Panc1 (cell line): ENCODE measurements around the gene CLIP1.

Experiments used
- SIN3A ChIP-seq: IDR thresholded peaks from 2 replicates; pipeline ENCODE4 v1.6.1; 2012; ENCODE audit warnings: low read depth, mild to moderate bottlenecking, low read length, moderate library complexity, borderline replicate concordance; ENCODE audit not compliant: insufficient read depth
- TF ChIP-seq, protein P1 (sequence below): fragments of 450-650 bp; IDR thresholded peaks from 2 replicates; pipeline ENCODE4 v1.5.1; 2017; ENCODE audit warnings: mild to moderate bottlenecking
- TF ChIP-seq, protein P2 (sequence below), 2 experiments: IDR thresholded peaks; 2 replicates each; pipeline ENCODE4 v1.6.1; 2011 to 2012; ENCODE audit warnings: low read depth in 2 of 2, control low read depth in 1 of 2, low read length in 1 of 2, mild to moderate bottlenecking in 1 of 2, moderate library complexity in 1 of 2; ENCODE audit not compliant: insufficient read depth in 1 of 2

DNA sequence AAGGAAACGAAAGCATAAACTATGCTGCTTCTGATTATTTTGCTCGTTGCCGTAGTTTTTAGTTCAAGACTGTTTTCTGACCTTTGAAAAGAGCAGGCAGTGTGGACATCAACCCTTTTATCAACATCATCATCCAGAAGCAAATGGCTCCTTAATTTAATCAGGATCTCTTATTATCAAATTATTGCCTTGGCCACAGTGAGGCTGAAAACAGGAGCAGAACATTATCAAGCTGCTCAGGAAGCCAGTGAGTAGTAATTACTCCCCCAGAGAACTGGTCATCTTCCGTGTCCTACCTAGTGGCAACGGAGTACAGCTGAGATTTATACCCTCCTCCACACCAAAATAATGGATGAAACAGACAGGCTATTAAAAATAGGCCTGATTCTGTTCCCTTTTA lies 194.4 kb downstream of the CLIP1 start:
- TF ChIP-seq, protein P1, sequence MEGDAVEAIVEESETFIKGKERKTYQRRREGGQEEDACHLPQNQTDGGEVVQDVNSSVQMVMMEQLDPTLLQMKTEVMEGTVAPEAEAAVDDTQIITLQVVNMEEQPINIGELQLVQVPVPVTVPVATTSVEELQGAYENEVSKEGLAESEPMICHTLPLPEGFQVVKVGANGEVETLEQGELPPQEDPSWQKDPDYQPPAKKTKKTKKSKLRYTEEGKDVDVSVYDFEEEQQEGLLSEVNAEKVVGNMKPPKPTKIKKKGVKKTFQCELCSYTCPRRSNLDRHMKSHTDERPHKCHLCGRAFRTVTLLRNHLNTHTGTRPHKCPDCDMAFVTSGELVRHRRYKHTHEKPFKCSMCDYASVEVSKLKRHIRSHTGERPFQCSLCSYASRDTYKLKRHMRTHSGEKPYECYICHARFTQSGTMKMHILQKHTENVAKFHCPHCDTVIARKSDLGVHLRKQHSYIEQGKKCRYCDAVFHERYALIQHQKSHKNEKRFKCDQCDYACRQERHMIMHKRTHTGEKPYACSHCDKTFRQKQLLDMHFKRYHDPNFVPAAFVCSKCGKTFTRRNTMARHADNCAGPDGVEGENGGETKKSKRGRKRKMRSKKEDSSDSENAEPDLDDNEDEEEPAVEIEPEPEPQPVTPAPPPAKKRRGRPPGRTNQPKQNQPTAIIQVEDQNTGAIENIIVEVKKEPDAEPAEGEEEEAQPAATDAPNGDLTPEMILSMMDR: no peak
- no peak for TF ChIP-seq SIN3A
- TF ChIP-seq, protein P2, sequence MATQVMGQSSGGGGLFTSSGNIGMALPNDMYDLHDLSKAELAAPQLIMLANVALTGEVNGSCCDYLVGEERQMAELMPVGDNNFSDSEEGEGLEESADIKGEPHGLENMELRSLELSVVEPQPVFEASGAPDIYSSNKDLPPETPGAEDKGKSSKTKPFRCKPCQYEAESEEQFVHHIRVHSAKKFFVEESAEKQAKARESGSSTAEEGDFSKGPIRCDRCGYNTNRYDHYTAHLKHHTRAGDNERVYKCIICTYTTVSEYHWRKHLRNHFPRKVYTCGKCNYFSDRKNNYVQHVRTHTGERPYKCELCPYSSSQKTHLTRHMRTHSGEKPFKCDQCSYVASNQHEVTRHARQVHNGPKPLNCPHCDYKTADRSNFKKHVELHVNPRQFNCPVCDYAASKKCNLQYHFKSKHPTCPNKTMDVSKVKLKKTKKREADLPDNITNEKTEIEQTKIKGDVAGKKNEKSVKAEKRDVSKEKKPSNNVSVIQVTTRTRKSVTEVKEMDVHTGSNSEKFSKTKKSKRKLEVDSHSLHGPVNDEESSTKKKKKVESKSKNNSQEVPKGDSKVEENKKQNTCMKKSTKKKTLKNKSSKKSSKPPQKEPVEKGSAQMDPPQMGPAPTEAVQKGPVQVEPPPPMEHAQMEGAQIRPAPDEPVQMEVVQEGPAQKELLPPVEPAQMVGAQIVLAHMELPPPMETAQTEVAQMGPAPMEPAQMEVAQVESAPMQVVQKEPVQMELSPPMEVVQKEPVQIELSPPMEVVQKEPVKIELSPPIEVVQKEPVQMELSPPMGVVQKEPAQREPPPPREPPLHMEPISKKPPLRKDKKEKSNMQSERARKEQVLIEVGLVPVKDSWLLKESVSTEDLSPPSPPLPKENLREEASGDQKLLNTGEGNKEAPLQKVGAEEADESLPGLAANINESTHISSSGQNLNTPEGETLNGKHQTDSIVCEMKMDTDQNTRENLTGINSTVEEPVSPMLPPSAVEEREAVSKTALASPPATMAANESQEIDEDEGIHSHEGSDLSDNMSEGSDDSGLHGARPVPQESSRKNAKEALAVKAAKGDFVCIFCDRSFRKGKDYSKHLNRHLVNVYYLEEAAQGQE (IDR thresholded peaks at IDR 0.05; ENCODE audit: insufficient read depth in 1 of 2, low read depth in 2 of 2, low read length in 1 of 2): no peak
